ENCODE data around the gene ELN.
"Not testable (repeated sequence)": the region's sequence is repeated elsewhere in the genome, so short reads cannot be mapped to it uniquely, and the experiment has no call there.

Gene ELN

GRCh38 chr7:74027683-74028320 lies at the start of gene ELN:
ELN (plus strand) TSS chr7:74028173; CDS start chr7:74028188, 15 bp downstream.
- peak; percentile 49 for DNase-seq

- DNase-seq, result no peak
Observed at GRCh38 chr7:73978661-73979563, 49.1 kb upstream of the ELN start.

GRCh38 chr7:73979656-73980055 lies 48.3 kb upstream of the ELN start:
- DNase-seq, result not testable (repeated sequence)

GRCh38 chr7:73980206-73980605 lies 47.8 kb upstream of the ELN start:
- no peak for DNase-seq

GRCh38 chr7:73981933-73982332 lies 46.0 kb upstream of the ELN start:
- no peak for DNase-seq

DNA sequence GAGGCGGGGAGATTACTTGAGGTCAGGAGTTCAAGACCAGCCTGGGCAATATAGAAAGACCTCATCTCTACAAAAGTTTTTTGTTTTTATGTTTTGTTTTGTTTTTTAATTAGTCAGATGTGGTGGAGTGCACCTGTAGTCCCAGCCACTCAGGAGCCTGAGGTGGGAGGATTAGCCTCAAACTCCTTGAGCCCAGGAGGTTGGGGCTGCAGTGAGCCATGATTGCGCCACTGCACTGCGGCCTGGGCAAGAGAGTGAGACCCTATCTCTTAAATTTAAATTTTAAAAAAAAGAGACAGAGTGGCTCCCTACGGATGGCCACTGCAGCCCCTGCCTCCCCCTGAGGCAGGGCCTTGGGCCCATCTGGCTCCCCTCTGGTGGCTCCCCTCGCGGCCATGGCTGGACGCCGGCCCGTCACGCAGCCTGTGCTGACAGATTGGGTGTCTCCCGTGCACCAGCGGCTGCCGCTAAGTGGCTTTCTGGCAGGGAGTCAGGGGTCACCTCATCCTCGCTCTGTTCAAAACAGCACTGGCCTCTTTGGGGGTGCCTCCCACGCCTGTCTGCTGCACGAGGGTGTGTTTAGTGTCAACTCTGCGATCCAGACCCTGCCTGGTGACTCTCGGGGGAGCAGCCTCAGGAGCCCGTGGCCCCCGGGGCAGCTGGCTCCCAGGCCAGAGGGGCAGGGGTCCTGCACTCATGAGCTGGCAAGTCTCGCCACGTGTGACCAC lies 44.4 kb upstream of the ELN start:
- DNase-seq, result no peak

GRCh38 chr7:73984481-73985205 lies 43.3 kb upstream of the ELN start:
- no peak for DNase-seq

- DNase-seq, result no peak
Observed at GRCh38 chr7:73985737-73986141, 42.2 kb upstream of the ELN start.

DNA sequence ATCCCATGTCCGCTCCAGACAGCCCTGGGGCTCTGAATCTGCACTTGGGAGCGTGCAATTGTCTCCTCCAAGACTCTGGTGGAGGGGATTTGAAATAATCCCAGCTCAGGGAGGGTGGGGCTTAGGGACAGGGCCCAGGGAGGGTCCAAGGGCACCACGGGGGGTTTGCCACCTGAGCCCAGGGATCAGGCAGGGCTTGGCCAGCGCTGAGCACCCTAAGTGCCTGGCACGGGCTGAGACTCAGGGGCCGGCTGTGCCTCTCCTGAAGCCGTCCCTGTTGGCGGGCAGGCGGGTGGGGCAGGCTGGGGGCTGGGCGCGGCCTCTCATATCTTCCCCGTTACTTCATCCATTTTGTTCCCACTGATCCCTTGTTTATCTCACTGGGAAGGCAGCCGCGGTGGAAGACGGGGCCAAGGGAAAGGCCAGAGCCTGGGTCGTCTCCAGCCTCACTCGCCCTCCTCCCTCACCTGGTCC lies 41.8 kb upstream of the ELN start:
- DNase-seq, result no peak

DNA sequence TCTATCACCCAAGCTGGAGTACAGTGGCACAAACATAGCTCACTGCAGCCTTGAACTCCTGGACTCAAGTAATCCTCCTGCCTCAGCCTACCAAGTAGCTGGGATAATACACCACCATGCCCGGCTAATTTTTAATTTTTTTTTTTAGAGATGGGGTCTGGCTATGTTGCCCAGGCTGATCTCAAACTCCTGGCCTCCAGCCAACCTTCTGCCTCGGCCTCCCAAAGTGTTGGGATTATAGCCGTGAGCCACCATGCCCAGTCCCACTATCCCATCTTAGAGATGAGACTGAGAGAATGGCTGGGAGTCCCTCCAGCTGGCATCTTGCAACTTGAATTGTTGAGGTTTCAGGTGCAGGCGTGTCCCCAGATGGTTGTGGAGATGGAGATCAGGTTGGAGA lies 40.7 kb upstream of the ELN start:
- no peak for DNase-seq

DNA sequence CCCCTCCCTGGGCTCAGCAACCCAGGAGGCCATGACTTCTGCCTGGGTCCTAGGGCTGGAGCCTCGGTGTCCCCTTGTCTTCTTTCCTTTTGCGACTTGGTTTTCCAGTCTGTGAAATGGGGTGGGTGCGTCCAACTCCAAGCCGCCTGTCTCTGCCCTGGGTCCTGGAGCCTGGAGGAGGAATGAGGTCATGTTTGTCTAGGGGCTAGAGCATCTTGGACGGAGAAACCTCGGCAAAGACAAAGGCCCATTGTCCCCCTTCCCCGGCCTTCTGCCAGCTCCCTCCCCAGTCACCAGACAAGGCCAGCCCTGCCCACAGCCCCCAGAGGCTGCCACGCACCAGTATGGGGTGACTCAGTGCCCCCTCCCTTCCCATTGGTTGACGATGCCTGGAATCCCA lies 39.8 kb upstream of the ELN start:
- DNase-seq, result no peak

GRCh38 chr7:73991522-73992100 lies 36.4 kb upstream of the ELN start:
- no peak for DNase-seq

- DNase-seq, result no peak
Observed at GRCh38 chr7:73992101-73992562, 35.8 kb upstream of the ELN start.

DNA sequence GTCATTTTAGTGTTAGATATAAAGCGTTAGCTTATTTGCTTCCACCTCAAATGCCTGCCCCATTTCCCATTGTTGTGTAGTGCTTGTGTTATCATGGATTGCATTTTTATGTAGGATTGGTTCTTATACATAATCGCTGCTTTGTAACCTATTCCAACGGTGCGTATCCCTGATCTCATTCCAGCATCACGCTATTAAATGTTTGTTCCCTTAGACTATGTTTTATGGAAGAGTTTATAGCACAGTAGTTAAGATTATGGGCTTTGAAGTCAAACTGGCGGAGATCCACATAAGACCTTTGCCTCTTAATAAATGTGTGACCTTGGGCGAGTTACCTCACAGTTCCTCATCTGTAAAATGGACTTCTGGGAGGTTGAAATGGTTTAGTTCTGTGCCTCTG lies 34.0 kb upstream of the ELN start:
- DNase-seq, result no peak

GRCh38 chr7:73994761-73995160 lies 33.2 kb upstream of the ELN start:
- DNase-seq, result no peak

DNA sequence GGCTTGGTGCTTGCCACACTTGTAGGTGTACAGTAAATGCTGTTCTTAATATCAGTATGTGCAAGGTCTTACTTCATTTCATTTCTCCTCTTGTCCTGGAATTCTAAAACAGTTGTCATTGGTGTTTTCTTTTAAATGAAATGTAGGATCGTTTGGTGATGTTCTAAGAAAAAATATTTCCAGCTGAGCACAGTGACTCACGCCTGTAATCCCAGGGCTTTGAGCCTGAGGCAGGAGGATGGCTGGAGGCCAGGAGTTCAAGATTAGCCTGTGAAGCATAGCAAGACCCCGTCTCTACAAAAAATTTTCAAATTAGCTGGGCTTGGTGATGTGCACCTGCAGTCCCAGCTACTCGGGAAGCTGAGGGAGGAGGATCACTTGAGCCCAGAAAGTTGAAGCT lies 32.6 kb upstream of the ELN start:
- no peak for DNase-seq

DNA sequence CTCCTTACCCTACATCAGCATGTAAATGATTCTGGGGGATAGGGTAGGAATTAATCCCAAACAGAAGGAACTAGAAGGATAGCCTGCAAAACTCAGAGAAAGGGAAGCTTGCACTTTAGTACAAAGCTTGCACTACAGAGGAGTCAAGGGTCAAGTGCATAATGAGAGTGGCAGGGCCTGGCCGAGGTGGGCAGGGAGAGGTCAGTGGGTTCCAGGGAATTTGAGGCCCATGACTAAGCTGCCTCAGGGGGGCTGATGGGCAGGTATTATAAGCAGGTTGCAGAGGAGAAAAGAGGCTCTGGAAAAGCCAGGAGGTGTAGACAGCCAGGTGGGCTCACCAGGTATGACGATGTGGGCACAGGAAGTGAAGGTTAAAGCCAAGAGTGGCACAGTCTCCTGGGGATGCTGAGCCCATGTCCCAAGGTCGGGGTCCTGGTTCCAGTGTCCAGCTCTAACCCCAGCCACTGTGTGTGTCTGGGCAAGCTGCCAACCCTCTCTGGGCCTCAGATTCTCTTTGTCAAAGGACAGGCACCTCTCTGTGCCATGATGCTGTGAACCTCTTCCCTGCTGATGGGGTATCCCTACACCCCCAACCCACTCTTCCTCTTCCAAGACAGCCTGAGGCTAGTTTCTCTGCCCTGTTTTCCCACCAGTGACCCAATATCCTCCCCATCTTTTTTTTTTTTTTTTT lies 32.0 kb upstream of the ELN start:
- no peak for DNase-seq

GRCh38 chr7:73997056-73997455 lies 30.9 kb upstream of the ELN start:
- no peak for DNase-seq

DNA sequence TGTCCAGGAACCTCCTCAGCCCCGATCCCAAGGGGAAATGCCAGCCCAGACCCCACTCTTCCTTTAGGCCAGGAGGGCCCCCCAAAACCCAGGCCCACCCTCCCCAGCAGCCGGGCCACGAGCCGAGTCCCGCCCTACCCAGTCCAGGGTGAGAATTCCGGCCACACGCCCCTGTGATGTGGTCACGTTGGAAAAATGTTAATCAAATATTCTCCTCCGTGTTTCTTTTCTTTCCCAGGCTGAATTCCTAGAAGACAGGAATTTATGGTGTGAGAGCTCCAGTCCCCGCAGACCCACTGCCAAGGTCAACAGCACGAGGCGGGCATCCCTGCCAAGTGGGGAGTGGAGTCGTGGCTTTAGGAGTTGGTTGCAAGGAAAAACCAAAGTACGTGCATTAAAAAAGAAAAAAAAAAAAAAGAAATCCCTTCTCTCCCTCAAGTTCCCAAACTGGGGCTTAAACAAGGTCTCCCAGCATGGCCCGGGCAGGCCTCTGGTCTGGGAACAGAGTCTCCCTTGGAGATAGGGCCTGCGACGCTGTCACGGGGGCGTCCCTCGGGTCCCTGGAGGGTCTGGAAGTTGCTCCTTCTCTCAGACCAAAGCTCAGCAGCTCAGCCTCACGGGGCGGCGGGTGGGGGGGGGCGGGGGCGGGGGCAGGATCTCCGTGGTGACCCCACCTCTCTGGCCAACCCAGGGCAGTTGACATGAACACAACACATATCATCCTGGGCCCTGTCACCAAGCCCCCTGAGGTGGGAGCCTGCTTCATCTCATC lies 28.1 kb upstream of the ELN start:
- no peak for DNase-seq

- no peak for DNase-seq
Observed at GRCh38 chr7:74000489-74001149, 27.4 kb upstream of the ELN start.

DNA sequence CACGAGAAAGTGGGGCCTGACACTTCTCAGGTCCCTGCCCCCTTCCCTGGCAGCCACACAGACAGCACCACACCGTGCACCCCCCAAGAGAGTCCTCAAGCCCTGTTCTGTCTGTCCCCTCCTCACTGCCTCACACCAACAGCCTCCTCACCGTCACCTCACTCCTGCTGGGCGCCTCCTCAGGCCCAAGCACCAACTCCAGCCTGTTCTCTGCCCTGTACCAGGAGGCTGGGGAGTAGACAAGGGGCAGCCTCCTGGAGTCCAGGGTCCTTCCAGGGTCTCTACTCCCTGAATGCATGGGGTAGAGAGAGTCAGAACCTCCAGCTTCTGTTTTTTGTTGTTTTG lies 26.9 kb upstream of the ELN start:
- DNase-seq, result no peak

All from NCI-H2227 treated with DMSO at 0.1 percent for 48 hours (cell line).